Muscle layer of duodenum (tissue), 2 donors: Measurements from ENCODE around the gene THOC7.

ENCODE experiments used
- H3K27ac ChIP-seq: one replicate; pipeline ENCODE4 v1.7.0; 2013; ENCODE audit warnings: mild to moderate bottlenecking, low read length
- H3K27me3 ChIP-seq: one replicate; pipeline ENCODE4 v1.7.0; 2013; ENCODE audit warnings: low read depth, mild to moderate bottlenecking, control low read depth, low read length
- H3K36me3 ChIP-seq, 2 donors: one replicate each; pipeline ENCODE4 v1.7.0; 2013; ENCODE audit warnings: low read length in 2 of 2, control low read depth in 1 of 2, mild to moderate bottlenecking in 1 of 2; ENCODE audit not compliant: insufficient read depth in 2 of 2, control insufficient read depth in 1 of 2
- H3K4me1 ChIP-seq, 2 donors: one replicate each; pipeline ENCODE4 v1.7.0; 2013; ENCODE audit warnings: low read length in 2 of 2, mild to moderate bottlenecking in 2 of 2, control low read depth in 1 of 2, moderate library complexity in 1 of 2; ENCODE audit not compliant: insufficient read depth in 2 of 2, control insufficient read depth in 1 of 2
- H3K4me3 ChIP-seq, 2 donors: one replicate each; pipeline ENCODE4 v1.7.0; 2013; ENCODE audit warnings: low read length in 2 of 2, low read depth in 1 of 2, mild to moderate bottlenecking in 1 of 2
- H3K9me3 ChIP-seq, 2 donors: one replicate each; pipeline ENCODE4 v1.7.0; 2013; ENCODE audit warnings: low read length in 2 of 2, control low read depth in 1 of 2, mild to moderate bottlenecking in 1 of 2; ENCODE audit not compliant: control insufficient read depth in 1 of 2
- donor health status: healthy.

Gene THOC7

GRCh38 chr3:63800097-63800496, 63.5 kb downstream of the THOC7 start:
- Histone ChIP-seq H3K27me3 (no peaks in the 10 kb centered on the region), H3K27ac (no peak overlapping the region), H3K4me1 (no peaks in the 10 kb centered on the region), H3K4me3 (no peak overlapping the region), H3K9me3 (no peaks in the 10 kb centered on the region), H3K36me3 (no peaks in the 10 kb centered on the region)

GRCh38 chr3:63798949-63799348, 64.7 kb downstream of the THOC7 start:
- Histone ChIP-seq H3K27me3 (no peaks in the 10 kb centered on the region), H3K27ac (no peak overlapping the region), H3K4me1 (no peaks in the 10 kb centered on the region), H3K4me3 (no peak overlapping the region), H3K36me3 (no peaks in the 10 kb centered on the region), H3K9me3 (no peaks in the 10 kb centered on the region)

GRCh38 chr3:63798544-63798943, 65.1 kb downstream of the THOC7 start:
- H3K9me3 ChIP-seq: no peaks in the 10 kb centered on the region
- no peaks in the 10 kb centered on the region for H3K27me3 ChIP-seq
- H3K36me3 ChIP-seq: no peaks in the 10 kb centered on the region
- no peak overlapping the region for H3K27ac ChIP-seq
- H3K4me3 ChIP-seq: no peak overlapping the region
- H3K4me1 ChIP-seq: no peaks in the 10 kb centered on the region

- Histone ChIP-seq H3K36me3 (no peaks in the 10 kb centered on the region), H3K27ac (no peak overlapping the region), H3K4me3 (no peak overlapping the region), H3K27me3 (no peaks in the 10 kb centered on the region), H3K9me3 (no peaks in the 10 kb centered on the region), H3K4me1 (no peaks in the 10 kb centered on the region)
Observed at GRCh38 chr3:63795438-63795837, 68.2 kb downstream of the THOC7 start.

GRCh38 chr3:63791974-63792373, 71.6 kb downstream of the THOC7 start:
- Histone ChIP-seq H3K4me3 (no peak overlapping the region), H3K36me3 (no peaks in the 10 kb centered on the region), H3K4me1 (no peaks in the 10 kb centered on the region), H3K27ac (no peak overlapping the region), H3K9me3 (no peaks in the 10 kb centered on the region), H3K27me3 (no peaks in the 10 kb centered on the region)
